ENCODE data around the gene TTC3. TPM values are rescaled to one million over a fixed set of nuclear protein-coding genes. Genes with fewer than 3 reads are reported as not detected.
A peak's percentile ranks its signal among the peaks of the same experiment; 100 is the strongest.

The TTC3 gene
- total and polyA plus RNA-seq, 9 of the 15 experiments (the other 6 are each of a cell fraction or from before 2014, with no cell fraction given), result 17.5 to 92.0 (median 59.5) TPM

DNA sequence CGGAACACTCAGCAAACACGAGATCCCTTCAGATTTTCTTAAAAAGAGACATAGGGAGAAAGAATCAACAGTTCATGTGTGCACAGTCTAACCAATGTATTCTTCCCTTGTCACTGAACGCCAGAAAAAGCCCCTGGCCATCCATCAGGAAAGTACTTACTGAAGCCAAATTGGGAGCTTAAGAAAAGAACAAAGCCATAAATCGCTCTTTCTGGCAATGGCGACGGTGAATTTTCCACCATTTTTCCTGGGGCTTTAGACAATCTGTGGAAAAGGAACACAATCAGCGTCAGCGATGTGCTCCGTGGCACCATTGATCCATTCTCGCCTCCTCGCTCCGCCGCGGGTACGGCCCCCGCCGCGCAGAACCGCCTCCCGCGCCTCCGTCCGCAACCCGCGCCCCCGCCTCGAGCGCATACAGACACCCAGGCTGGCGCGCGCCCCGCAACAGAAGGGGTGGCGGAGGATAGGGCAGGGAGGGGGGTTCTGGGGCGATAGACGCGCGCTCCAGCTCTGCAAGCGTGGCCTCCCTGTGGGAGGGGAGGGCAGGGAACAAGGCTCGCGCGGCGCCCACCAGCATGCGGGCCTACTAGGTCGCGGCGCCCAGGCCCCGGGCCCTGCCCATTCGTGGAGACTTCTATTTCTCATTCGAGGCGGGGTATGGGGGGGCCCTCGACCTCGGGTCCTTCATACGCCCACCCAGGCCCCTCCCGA is 623 bp upstream of the TTC3 start (continued):
- TF ChIP-seq, protein P1, sequence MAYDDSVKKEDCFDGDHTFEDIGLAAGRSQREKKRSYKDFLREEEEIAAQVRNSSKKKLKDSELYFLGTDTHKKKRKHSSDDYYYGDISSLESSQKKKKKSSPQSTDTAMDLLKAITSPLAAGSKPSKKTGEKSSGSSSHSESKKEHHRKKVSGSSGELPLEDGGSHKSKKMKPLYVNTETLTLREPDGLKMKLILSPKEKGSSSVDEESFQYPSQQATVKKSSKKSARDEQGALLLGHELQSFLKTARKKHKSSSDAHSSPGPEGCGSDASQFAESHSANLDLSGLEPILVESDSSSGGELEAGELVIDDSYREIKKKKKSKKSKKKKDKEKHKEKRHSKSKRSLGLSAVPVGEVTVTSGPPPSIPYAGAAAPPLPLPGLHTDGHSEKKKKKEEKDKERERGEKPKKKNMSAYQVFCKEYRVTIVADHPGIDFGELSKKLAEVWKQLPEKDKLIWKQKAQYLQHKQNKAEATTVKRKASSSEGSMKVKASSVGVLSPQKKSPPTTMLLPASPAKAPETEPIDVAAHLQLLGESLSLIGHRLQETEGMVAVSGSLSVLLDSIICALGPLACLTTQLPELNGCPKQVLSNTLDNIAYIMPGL (CRISPR knock-in tag; IDR thresholded peaks at IDR 0.05), result 0 out of 2 replicates have a peak, but pooled peaks have one; percentile 54
- TF ChIP-seq, protein P2, sequence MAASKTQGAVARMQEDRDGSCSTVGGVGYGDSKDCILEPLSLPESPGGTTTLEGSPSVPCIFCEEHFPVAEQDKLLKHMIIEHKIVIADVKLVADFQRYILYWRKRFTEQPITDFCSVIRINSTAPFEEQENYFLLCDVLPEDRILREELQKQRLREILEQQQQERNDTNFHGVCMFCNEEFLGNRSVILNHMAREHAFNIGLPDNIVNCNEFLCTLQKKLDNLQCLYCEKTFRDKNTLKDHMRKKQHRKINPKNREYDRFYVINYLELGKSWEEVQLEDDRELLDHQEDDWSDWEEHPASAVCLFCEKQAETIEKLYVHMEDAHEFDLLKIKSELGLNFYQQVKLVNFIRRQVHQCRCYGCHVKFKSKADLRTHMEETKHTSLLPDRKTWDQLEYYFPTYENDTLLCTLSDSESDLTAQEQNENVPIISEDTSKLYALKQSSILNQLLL (CRISPR knock-in tag; IDR thresholded peaks at IDR 0.05; ENCODE audit: borderline replicate concordance), result no peak
- no peak for TF ChIP-seq TCFL5 (CRISPR knock-in tag; conservative IDR thresholded peaks at IDR 0.05)
- no peak for TF ChIP-seq SRSF9 (IDR thresholded peaks at IDR 0.05; ENCODE audit: borderline replicate concordance, low read depth, low read length)
- no peak for TF ChIP-seq ZC3H8 (IDR thresholded peaks at IDR 0.05)
- no peak for TF ChIP-seq HSF4 (CRISPR knock-in tag; IDR thresholded peaks at IDR 0.05; ENCODE audit: borderline replicate concordance)
- TF ChIP-seq CEBPG (CRISPR knock-in tag; IDR thresholded peaks at IDR 0.05), result 0 out of 2 replicates have a peak, but pooled peaks have one; percentile 49
- TF ChIP-seq CEBPG (tag; conservative IDR thresholded peaks at IDR 0.05 in 1 of 2, IDR thresholded peaks at IDR 0.05 in 1 of 2), result no peak
- TF ChIP-seq RBM34 (IDR thresholded peaks at IDR 0.05; ENCODE audit: borderline replicate concordance, insufficient read depth, low read length), result no peak
- peak; percentile 43 for TF ChIP-seq SMARCE1 (IDR thresholded peaks at IDR 0.05)
- TF ChIP-seq ZKSCAN3 (CRISPR knock-in tag; IDR thresholded peaks at IDR 0.05), result no peak
- TF ChIP-seq RBM15 (IDR thresholded peaks at IDR 0.05; ENCODE audit: insufficient read depth, low read length), result no peak
- peak in 1 of 2 experiments; percentile 42; a peak in 1 of 4 replicates for TF ChIP-seq FOXA3 (CRISPR knock-in tag; conservative IDR thresholded peaks at IDR 0.05 in 1 of 2, IDR thresholded peaks at IDR 0.05 in 1 of 2)
- TF ChIP-seq KLF13 (tag; IDR thresholded peaks at IDR 0.05; ENCODE audit: borderline replicate concordance, low read depth), result peak; percentile 51
- peak; percentile 22; the same call in 1 of the 2 replicates for TF ChIP-seq ZNF134 (CRISPR knock-in tag; conservative IDR thresholded peaks at IDR 0.05)
- TF ChIP-seq, protein P3, sequence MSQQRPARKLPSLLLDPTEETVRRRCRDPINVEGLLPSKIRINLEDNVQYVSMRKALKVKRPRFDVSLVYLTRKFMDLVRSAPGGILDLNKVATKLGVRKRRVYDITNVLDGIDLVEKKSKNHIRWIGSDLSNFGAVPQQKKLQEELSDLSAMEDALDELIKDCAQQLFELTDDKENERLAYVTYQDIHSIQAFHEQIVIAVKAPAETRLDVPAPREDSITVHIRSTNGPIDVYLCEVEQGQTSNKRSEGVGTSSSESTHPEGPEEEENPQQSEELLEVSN (IDR thresholded peaks at IDR 0.05; ENCODE audit: borderline replicate concordance in 1 of 2, extremely low read depth in 1 of 2, insufficient read depth in 1 of 2, insufficient read length in 1 of 2, low read depth in 1 of 2, low read length in 1 of 2, poor library complexity in 1 of 2, severe bottlenecking in 1 of 2), result peak in 1 of 2 experiments; percentile 73
- TF ChIP-seq ZNF408 (CRISPR knock-in tag; IDR thresholded peaks at IDR 0.05; ENCODE audit: low read depth), result no peak
- no peak for TF ChIP-seq BMI1 (IDR thresholded peaks at IDR 0.05; ENCODE audit: low read length)
- TF ChIP-seq ZNF217 (CRISPR knock-in tag; IDR thresholded peaks at IDR 0.05), result no peak
- no peak for TF ChIP-seq POLR3A (IDR thresholded peaks at IDR 0.05; ENCODE audit: borderline replicate concordance, extremely low read depth, insufficient read depth, insufficient read length)
- TF ChIP-seq KDM2B (CRISPR knock-in tag; IDR thresholded peaks at IDR 0.05), result no peak
- TF ChIP-seq, protein P4, sequence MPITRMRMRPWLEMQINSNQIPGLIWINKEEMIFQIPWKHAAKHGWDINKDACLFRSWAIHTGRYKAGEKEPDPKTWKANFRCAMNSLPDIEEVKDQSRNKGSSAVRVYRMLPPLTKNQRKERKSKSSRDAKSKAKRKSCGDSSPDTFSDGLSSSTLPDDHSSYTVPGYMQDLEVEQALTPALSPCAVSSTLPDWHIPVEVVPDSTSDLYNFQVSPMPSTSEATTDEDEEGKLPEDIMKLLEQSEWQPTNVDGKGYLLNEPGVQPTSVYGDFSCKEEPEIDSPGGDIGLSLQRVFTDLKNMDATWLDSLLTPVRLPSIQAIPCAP (CRISPR knock-in tag; IDR thresholded peaks at IDR 0.05; ENCODE audit: borderline replicate concordance), result no peak
- TF ChIP-seq ETV5 (CRISPR knock-in tag; IDR thresholded peaks at IDR 0.05; ENCODE audit: low read depth), result peak; percentile 63; the same call in 1 of the 2 replicates
